Brain microvascular endothelial cell (primary cell): ENCODE data around the gene ST8SIA6.

Experiments
- DNase-seq: peaks from one replicate; pipeline ENCODE4 v3.0.0-alpha.2; 2020
- H3K27ac ChIP-seq: fragments of 250-450 bp; sonication (Bioruptor Pico); 2 replicates; pipeline ENCODE4 v1.5.1; 2020; ENCODE audit warnings: mild to moderate bottlenecking, moderate library complexity
- H3K27me3 ChIP-seq: fragments of 250-450 bp; sonication (Bioruptor Pico); replicated peaks from 2 replicates; pipeline ENCODE4 v1.5.1; 2020; ENCODE audit warnings: mild to moderate bottlenecking
- H3K36me3 ChIP-seq: fragments of 250-450 bp; sonication (Bioruptor Pico); replicated peaks from 2 replicates; pipeline ENCODE4 v1.5.1; 2020; ENCODE audit warnings: mild to moderate bottlenecking
- H3K4me3 ChIP-seq: 2 replicates; pipeline ENCODE4 v1.5.1; 2011; ENCODE audit warnings: low read depth, mild to moderate bottlenecking, control low read depth, low read length, moderate library complexity
- CTCF ChIP-seq: IDR thresholded peaks from 2 replicates; pipeline ENCODE4 v1.5.1; 2011; ENCODE audit warnings: low read depth, mild to moderate bottlenecking, moderate library complexity, low read length, control low read depth, inconsistent platforms; ENCODE audit errors: missing control alignments
- in situ Hi-C: cut with HindIII; loops from 2 replicates; pipeline ENCODE4 v1.10.0; 2017; ENCODE audit warnings: low sequenced_read_pairs, low pct_ligation_motif_present

ST8SIA6 gene

DNA sequence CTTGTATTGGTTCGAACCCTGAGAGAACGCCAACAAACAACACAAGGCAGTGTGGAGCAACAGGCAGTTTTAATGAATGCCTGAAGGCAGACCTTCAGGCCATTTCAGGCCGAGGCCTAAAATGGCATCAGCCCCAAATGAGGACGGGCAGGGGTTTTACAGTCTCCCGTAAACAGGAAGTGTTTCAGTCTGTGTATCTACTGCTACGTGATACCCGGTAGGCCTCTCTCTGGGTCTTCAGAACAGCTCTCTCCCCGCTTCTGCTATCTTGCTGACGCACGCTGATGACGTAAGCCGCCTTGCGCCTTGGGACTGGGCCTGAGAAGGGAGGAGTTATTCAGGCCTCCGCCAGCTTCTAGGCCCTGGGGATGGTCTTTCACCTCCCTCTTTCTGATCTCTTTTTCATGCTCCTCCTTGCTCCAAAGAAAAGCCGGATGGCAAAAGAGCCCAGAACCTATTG is 67.7 kb downstream of the ST8SIA6 start:
- Histone ChIP-seq H3K4me3 (no peak overlapping the region), H3K27me3 (no peaks in the 10 kb centered on the region), H3K36me3 (no peaks in the 10 kb centered on the region), H3K27ac (no peak overlapping the region)
- DNase-seq = no peak
- in situ Hi-C loops = no loop called here
- TF ChIP-seq CTCF = no peak

DNA sequence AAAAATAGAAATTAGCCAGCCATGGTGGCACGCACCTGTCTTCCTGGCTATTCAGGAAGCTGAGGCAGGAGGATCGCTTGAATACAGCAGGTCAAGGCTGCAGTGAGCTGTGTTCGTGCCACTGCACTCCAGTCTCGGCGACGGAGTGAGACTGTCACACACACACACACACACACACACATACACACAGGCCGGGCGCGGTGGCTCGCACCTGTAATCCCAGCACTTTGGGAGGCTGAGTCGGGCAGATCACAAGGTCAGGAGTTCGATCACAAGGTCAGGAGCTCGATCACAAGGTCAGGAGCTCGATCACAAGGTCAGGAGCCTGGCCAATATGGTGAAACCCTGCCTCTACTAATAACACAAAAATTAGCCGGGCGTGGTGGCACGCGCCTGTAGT is 68.4 kb downstream of the ST8SIA6 start:
- no peak overlapping the region for H3K4me3 ChIP-seq
- no peak overlapping the region for H3K27ac ChIP-seq
- no peak for TF ChIP-seq CTCF
- in situ Hi-C loops = no loop called here
- no peaks in the 10 kb centered on the region for H3K36me3 ChIP-seq
- no peak for DNase-seq
- no peaks in the 10 kb centered on the region for H3K27me3 ChIP-seq

GRCh38 chr10:17385066-17385465 is 69.3 kb downstream of the ST8SIA6 start:
- in situ Hi-C loops = no loop called here
- no peak overlapping the region for H3K27ac ChIP-seq
- H3K36me3 ChIP-seq = no peaks in the 10 kb centered on the region
- H3K27me3 ChIP-seq = no peaks in the 10 kb centered on the region
- no peak for TF ChIP-seq CTCF
- DNase-seq = no peak
- no peak overlapping the region for H3K4me3 ChIP-seq

DNA sequence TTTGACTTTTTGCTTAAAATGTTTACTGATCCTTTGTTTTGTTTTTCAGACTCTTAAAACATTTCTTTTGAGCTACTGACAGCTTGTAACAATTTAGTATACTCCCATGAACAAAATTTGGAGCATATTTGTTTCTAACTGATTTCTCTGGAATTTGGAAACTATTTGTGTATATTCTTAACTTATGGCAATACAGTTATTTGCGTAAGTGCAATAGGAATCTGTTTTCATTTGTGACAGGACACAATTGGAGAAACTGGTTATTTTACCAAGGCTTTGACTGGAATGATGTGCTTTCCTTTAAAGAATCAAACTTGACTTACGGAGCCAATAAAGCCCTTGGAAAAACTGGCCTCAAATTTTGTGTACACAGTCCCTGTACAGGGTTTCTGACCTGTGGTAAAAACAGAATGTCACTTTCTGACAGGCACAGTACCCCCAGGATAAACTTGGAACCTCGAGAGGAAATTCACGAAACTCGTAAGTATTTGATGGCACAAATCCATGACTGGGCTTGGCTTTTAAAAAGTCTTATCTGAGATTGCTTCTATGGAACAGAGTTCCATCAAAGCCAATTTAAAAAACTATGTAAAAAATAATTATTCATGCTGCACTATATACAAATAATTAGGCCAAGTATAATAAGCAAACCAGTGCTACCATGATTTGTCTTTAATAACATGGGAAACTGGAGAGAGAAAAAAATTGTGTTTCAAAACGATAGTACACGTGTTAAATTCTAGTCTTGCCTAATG is 70.4 kb downstream of the ST8SIA6 start:
- no peak for DNase-seq
- in situ Hi-C loops = no loop called here
- H3K4me3 ChIP-seq = no peak overlapping the region
- no peak overlapping the region for H3K27ac ChIP-seq
- no peaks in the 10 kb centered on the region for H3K27me3 ChIP-seq
- H3K36me3 ChIP-seq = no peaks in the 10 kb centered on the region
- no peak for TF ChIP-seq CTCF

DNA sequence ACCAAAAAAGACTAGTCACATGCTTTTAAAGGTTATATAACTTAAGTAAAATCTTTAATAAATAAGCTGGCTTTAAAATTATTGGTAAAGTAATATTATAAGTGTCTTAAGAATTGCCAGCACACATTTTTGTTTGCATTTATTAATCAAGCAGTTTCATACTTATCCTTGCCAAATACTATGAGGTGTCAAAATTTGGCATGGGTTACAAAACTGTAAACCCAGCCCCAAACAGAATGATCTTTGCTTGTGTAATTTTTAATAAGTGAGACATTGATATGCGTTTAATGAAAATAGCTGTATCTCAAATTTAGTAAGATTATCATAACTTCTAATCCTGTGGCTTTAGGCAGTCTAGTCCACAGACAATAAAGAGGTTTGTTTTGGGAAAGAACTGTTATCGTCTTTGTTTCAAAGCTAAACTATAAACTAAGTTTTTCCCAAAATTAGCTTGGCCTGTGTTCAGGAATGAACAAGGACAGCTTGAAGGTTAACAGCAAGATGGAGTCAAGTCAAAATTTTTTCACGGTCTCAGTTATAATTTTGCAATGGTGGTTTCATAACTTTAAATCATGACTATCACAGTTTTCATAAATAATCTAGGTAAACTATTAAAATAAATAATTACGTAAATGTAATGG is 72.8 kb downstream of the ST8SIA6 start:
- H3K27ac ChIP-seq = no peak overlapping the region
- no peak for DNase-seq
- no peak overlapping the region for H3K4me3 ChIP-seq
- no peaks in the 10 kb centered on the region for H3K27me3 ChIP-seq
- no peak for TF ChIP-seq CTCF
- in situ Hi-C loops = no loop called here
- H3K36me3 ChIP-seq = no peaks in the 10 kb centered on the region
